DND-41 (cell line): Measurements from ENCODE around the gene POLR2I.

ENCODE experiments used
- ATAC-seq: fragments of 200-7000 bp; cut with Tn5 transposase; 3 replicates; pipeline ENCODE4 v1.9.1; 2021; ENCODE audit warnings: low read depth; ENCODE audit not compliant: insufficient read depth
- DNase-seq: peaks from one replicate; pipeline ENCODE4 v3.0.0-alpha.2; 2020
- H2AFZ ChIP-seq: 2 replicates; pipeline ENCODE4 v1.6.0; 2012; ENCODE audit warnings: low read depth, low read length
- H3K27ac ChIP-seq: 2 replicates; pipeline ENCODE4 v1.5.1; 2012; ENCODE audit warnings: low read length, inconsistent platforms
- H3K27me3 ChIP-seq: fragments of 200-600 bp; sonication (generic); 2 replicates; pipeline ENCODE4 v1.6.0; 2012; ENCODE audit warnings: low read length, mild to moderate bottlenecking, inconsistent platforms; ENCODE audit not compliant: insufficient read depth, poor library complexity
- H3K36me3 ChIP-seq: 2 replicates; pipeline ENCODE4 v1.5.1; 2012; ENCODE audit warnings: low read length, inconsistent platforms; ENCODE audit not compliant: insufficient read depth
- H3K4me1 ChIP-seq: 2 replicates; pipeline ENCODE4 v1.5.1; 2012; ENCODE audit warnings: mild to moderate bottlenecking, low read length; ENCODE audit not compliant: insufficient read depth
- H3K4me2 ChIP-seq: 2 replicates; pipeline ENCODE4 v1.6.0; 2012; ENCODE audit warnings: mild to moderate bottlenecking, moderate library complexity, low read length, inconsistent platforms; ENCODE audit not compliant: insufficient read depth
- H3K4me3 ChIP-seq, 2 experiments: fragments of 200-600 bp in 1 of 2; shearing (Covaris generic) in 1 of 2; 2 replicates each; pipeline ENCODE4 v1.5.1; 2012 to 2016; ENCODE audit warnings: inconsistent platforms in 2 of 2, low read length in 2 of 2, mild to moderate bottlenecking in 2 of 2, low read depth in 1 of 2, moderate library complexity in 1 of 2
- H3K79me2 ChIP-seq: 2 replicates; pipeline ENCODE4 v1.6.0; 2012; ENCODE audit warnings: low read length, inconsistent platforms; ENCODE audit not compliant: insufficient read depth
- H3K9ac ChIP-seq: 2 replicates; pipeline ENCODE4 v1.6.0; 2012; ENCODE audit warnings: low read depth, mild to moderate bottlenecking, inconsistent platforms, low read length, moderate library complexity
- H3K9me3 ChIP-seq: 2 replicates; pipeline ENCODE4 v1.5.1; 2012; ENCODE audit warnings: low read length, moderate library complexity, mild to moderate bottlenecking, inconsistent platforms; ENCODE audit not compliant: insufficient read depth, severe bottlenecking
- H4K20me1 ChIP-seq: 2 replicates; pipeline ENCODE4 v1.6.0; 2012; ENCODE audit warnings: low read length; ENCODE audit not compliant: insufficient read depth
- CTCF ChIP-seq: IDR thresholded peaks from 2 replicates; pipeline ENCODE4 v1.5.1; 2012; ENCODE audit warnings: borderline replicate concordance, low read length, moderate library complexity, mild to moderate bottlenecking; ENCODE audit not compliant: poor library complexity, severe bottlenecking; ENCODE audit errors: extremely low read depth
- EZH2 ChIP-seq: IDR thresholded peaks from 3 replicates; pipeline ENCODE4 v1.6.1; 2012; ENCODE audit warnings: borderline replicate concordance, low read depth, mild to moderate bottlenecking, moderate library complexity, low read length, inconsistent platforms; ENCODE audit not compliant: severe bottlenecking

The POLR2I gene

GRCh38 chr19:36152352-36153091 is 37.8 kb upstream of the POLR2I start, which contains the start of gene COX7A1:
Gene COX7A1 (minus strand): TSS chr19:36152447. CDS start chr19:36152407, 40 bp downstream.
- TF ChIP-seq CTCF (no peak), EZH2 (no peak)
- H3K36me3 ChIP-seq = peaks cover 34% of the 10 kb centered on the region
- H3K4me3 ChIP-seq = no peak within 1 kb of the TSS
- no peak within 1 kb of the TSS for H3K27ac ChIP-seq
- H3K27me3 ChIP-seq = no peaks in the 10 kb centered on the region
- H3K9me3 ChIP-seq = no peaks in the 10 kb centered on the region
- H3K9ac ChIP-seq = no peak within 1 kb of the TSS
- no peaks in the 10 kb centered on the region for H3K4me1 ChIP-seq
- H3K79me2 ChIP-seq = no peaks in the 10 kb centered on the region
- DNase-seq (no peak), ATAC-seq (no peak)
- H4K20me1 ChIP-seq = no peaks in the 10 kb centered on the region
- no peak within 1 kb of the TSS for H3K4me2 ChIP-seq
- H2AFZ ChIP-seq = no peak within 1 kb of the TSS

DNA sequence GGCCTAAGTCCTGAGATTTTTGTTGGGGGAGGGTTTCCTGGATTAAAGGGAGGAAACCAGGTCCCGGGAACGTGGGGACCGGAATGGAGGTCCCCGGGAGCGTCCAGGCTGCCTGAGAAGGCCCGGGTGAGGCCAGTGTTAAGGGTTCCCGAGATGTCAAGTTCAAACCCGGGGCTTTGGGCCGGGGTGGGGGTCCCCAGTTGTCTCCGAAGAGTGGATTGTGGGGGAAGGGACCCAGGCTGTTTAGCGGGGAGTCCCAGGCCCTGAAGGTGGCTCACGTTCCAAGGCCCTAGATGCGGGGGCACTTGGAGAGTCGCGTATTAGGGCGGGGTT is 37.3 kb upstream of the POLR2I start:
- H3K4me1 ChIP-seq = no peaks in the 10 kb centered on the region
- H3K4me2 ChIP-seq = no peak overlapping the region

GRCh38 chr19:36151144-36152018 is 36.7 kb upstream of the POLR2I start:
- Histone ChIP-seq H3K4me2 (no peak overlapping the region), H3K4me3 (no peak overlapping the region), H3K79me2 (no peaks in the 10 kb centered on the region), H3K27me3 (no peaks in the 10 kb centered on the region), H3K27ac (no peak overlapping the region), H3K4me1 (no peaks in the 10 kb centered on the region), H3K36me3 (peaks cover 44% of the 10 kb centered on the region), H3K9ac (no peak overlapping the region), H4K20me1 (0 out of 2 replicates have a peak, but pooled peaks cover 2% of the 10 kb centered on the region), H2AFZ (no peak overlapping the region), H3K9me3 (no peaks in the 10 kb centered on the region)
- ATAC-seq (no peak), DNase-seq (no peak)
- no peak for TF ChIP-seq EZH2
- no peak for TF ChIP-seq CTCF

More for the DNA sequence above, 37.3 kb upstream of the POLR2I start:
- Histone ChIP-seq H3K27me3 (no peaks in the 10 kb centered on the region), H4K20me1 (no peaks in the 10 kb centered on the region), H2AFZ (no peak overlapping the region), H3K9me3 (no peaks in the 10 kb centered on the region), H3K9ac (no peak overlapping the region), H3K4me3 (no peak overlapping the region), H3K27ac (no peak overlapping the region), H3K79me2 (no peaks in the 10 kb centered on the region), H3K36me3 (peaks cover 38% of the 10 kb centered on the region)
- ATAC-seq = no peak
- no peak for DNase-seq
- TF ChIP-seq EZH2 = no peak
- TF ChIP-seq CTCF = no peak
